ENCODE results near the gene EIF5A2. TPM values are rescaled to one million over a fixed set of nuclear protein-coding genes. Genes with fewer than 3 reads are reported as not detected.

The EIF5A2 gene
- polyA plus RNA-seq, 4 donors, result 0.54 to 5.2 (median 2.1) TPM

- Histone ChIP-seq H3K4me3 (ENCODE audit: low read depth in 1 of 3, low read length in 3 of 3) (peak overlapping the region; percentile 69 to 87 (median 73)), H3K27ac (ENCODE audit: low read depth in 1 of 3, low read length in 2 of 3) (peak overlapping the region in 1 of 3 donors; percentile 75), H3K27me3 (ENCODE audit: control insufficient read depth in 3 of 3, insufficient read depth in 3 of 3, low read length in 3 of 3) (no peaks in the 10 kb centered on the region), H3K9me3 (ENCODE audit: control insufficient read depth in 2 of 2, insufficient read depth in 1 of 2, low read depth in 1 of 2, low read length in 1 of 2) (no peaks in the 10 kb centered on the region), H3K4me1 (ENCODE audit: control insufficient read depth in 3 of 3, insufficient read depth in 2 of 3, low read depth in 1 of 3, low read length in 2 of 3) (peaks cover 2 to 13% (median 5%) of the 10 kb centered on the region in 3 donors), H3K36me3 (ENCODE audit: control insufficient read depth in 3 of 3, insufficient read depth in 2 of 3, low read depth in 1 of 3, low read length in 3 of 3) (peaks cover 6 to 10% (median 8%) of the 10 kb centered on the region in 3 donors)
- DNase-seq (no peak), FAIRE-seq (no peak)
- WGBS, 3 donors, result 34 to 45% (median 41%) methylated on average over 9 of the region's 9 CpGs
Measured at GRCh38 chr3:170868577-170869238, 39.7 kb downstream of the EIF5A2 start.

GRCh38 chr3:170867143-170867937 lies 41.1 kb downstream of the EIF5A2 start:
- 16 to 27% (median 24%) methylated on average over 1 of the region's 1 CpG for whole genome bisulfite sequencing, 3 donors
- no peak for FAIRE-seq
- Histone ChIP-seq H3K4me1 (ENCODE audit: control insufficient read depth in 3 of 3, insufficient read depth in 2 of 3, low read depth in 1 of 3, low read length in 2 of 3) (peaks cover 2 to 13% (median 5%) of the 10 kb centered on the region in 3 donors), H3K9me3 (ENCODE audit: control insufficient read depth in 2 of 2, insufficient read depth in 1 of 2, low read depth in 1 of 2, low read length in 1 of 2) (no peaks in the 10 kb centered on the region), H3K27ac (ENCODE audit: low read depth in 1 of 3, low read length in 2 of 3) (peak overlapping the region in 1 of 3 donors; percentile 75), H3K36me3 (ENCODE audit: control insufficient read depth in 3 of 3, insufficient read depth in 2 of 3, low read depth in 1 of 3, low read length in 3 of 3) (peaks cover 6 to 10% (median 8%) of the 10 kb centered on the region in 3 donors), H3K4me3 (ENCODE audit: low read depth in 1 of 3, low read length in 3 of 3) (peak overlapping the region in 1 of 3 donors; percentile 69), H3K27me3 (ENCODE audit: control insufficient read depth in 3 of 3, insufficient read depth in 3 of 3, low read length in 3 of 3) (no peaks in the 10 kb centered on the region)
- peak in 1 of 2 donors; percentile 54 for DNase-seq

- Histone ChIP-seq H3K4me3 (ENCODE audit: low read depth in 1 of 3, low read length in 3 of 3) (no peak overlapping the region), H3K27ac (ENCODE audit: low read depth in 1 of 3, low read length in 2 of 3) (no peak overlapping the region), H3K4me1 (ENCODE audit: control insufficient read depth in 3 of 3, insufficient read depth in 2 of 3, low read depth in 1 of 3, low read length in 2 of 3) (peaks cover 2 to 13% (median 5%) of the 10 kb centered on the region in 3 donors), H3K9me3 (ENCODE audit: control insufficient read depth in 2 of 2, insufficient read depth in 1 of 2, low read depth in 1 of 2, low read length in 1 of 2) (no peaks in the 10 kb centered on the region), H3K36me3 (ENCODE audit: control insufficient read depth in 3 of 3, insufficient read depth in 2 of 3, low read depth in 1 of 3, low read length in 3 of 3) (peaks cover 6 to 10% (median 8%) of the 10 kb centered on the region in 3 donors), H3K27me3 (ENCODE audit: control insufficient read depth in 3 of 3, insufficient read depth in 3 of 3, low read length in 3 of 3) (no peaks in the 10 kb centered on the region)
- FAIRE-seq (no peak), DNase-seq (no peak)
- 81 to 87% (median 85%) methylated on average over 3 of the region's 3 CpGs for WGBS, 3 donors
Measured at GRCh38 chr3:170866499-170866898, 41.9 kb downstream of the EIF5A2 start.

GRCh38 chr3:170865209-170866094 lies 43.0 kb downstream of the EIF5A2 start:
- Histone ChIP-seq H3K27me3 (ENCODE audit: control insufficient read depth in 3 of 3, insufficient read depth in 3 of 3, low read length in 3 of 3) (no peaks in the 10 kb centered on the region), H3K27ac (ENCODE audit: low read depth in 1 of 3, low read length in 2 of 3) (peak overlapping the region in 1 of 3 donors; percentile 50), H3K4me3 (ENCODE audit: low read depth in 1 of 3, low read length in 3 of 3) (no peak overlapping the region), H3K36me3 (ENCODE audit: control insufficient read depth in 3 of 3, insufficient read depth in 2 of 3, low read depth in 1 of 3, low read length in 3 of 3) (peaks cover 6 to 10% (median 8%) of the 10 kb centered on the region in 3 donors), H3K4me1 (ENCODE audit: control insufficient read depth in 3 of 3, insufficient read depth in 2 of 3, low read depth in 1 of 3, low read length in 2 of 3) (peaks cover 2 to 13% (median 5%) of the 10 kb centered on the region in 3 donors), H3K9me3 (ENCODE audit: control insufficient read depth in 2 of 2, insufficient read depth in 1 of 2, low read depth in 1 of 2, low read length in 1 of 2) (no peaks in the 10 kb centered on the region)
- DNase-seq (no peak), FAIRE-seq (no peak)
- 78 to 82% (median 79%) methylated on average over 10 of the region's 10 CpGs for whole genome bisulfite sequencing, 3 donors

GRCh38 chr3:170864525-170865208 lies 43.8 kb downstream of the EIF5A2 start:
- Histone ChIP-seq H3K27ac (ENCODE audit: low read depth in 1 of 3, low read length in 2 of 3) (peak overlapping the region in 1 of 3 donors; percentile 50), H3K27me3 (ENCODE audit: control insufficient read depth in 3 of 3, insufficient read depth in 3 of 3, low read length in 3 of 3) (no peaks in the 10 kb centered on the region)
- peak; percentile 48 for DNase-seq

GRCh38 chr3:170863816-170864215 lies 44.6 kb downstream of the EIF5A2 start:
- Histone ChIP-seq H3K9me3 (ENCODE audit: control insufficient read depth in 2 of 2, insufficient read depth in 1 of 2, low read depth in 1 of 2, low read length in 1 of 2) (no peaks in the 10 kb centered on the region), H3K27me3 (ENCODE audit: control insufficient read depth in 3 of 3, insufficient read depth in 3 of 3, low read length in 3 of 3) (no peaks in the 10 kb centered on the region), H3K4me1 (ENCODE audit: control insufficient read depth in 3 of 3, insufficient read depth in 2 of 3, low read depth in 1 of 3, low read length in 2 of 3) (peaks cover 2 to 13% (median 5%) of the 10 kb centered on the region in 3 donors), H3K27ac (ENCODE audit: low read depth in 1 of 3, low read length in 2 of 3) (no peak overlapping the region), H3K36me3 (ENCODE audit: control insufficient read depth in 3 of 3, insufficient read depth in 2 of 3, low read depth in 1 of 3, low read length in 3 of 3) (peaks cover 6 to 10% (median 8%) of the 10 kb centered on the region in 3 donors), H3K4me3 (ENCODE audit: low read depth in 1 of 3, low read length in 3 of 3) (no peak overlapping the region)
- DNase-seq, result no peak
- no peak for FAIRE-seq
- 82 to 86% (median 85%) methylated on average over 4 of the region's 4 CpGs for WGBS, 3 donors

More at GRCh38 chr3:170864525-170865208, 43.8 kb downstream of the EIF5A2 start:
- Histone ChIP-seq H3K36me3 (ENCODE audit: control insufficient read depth in 3 of 3, insufficient read depth in 2 of 3, low read depth in 1 of 3, low read length in 3 of 3) (peaks cover 6 to 10% (median 8%) of the 10 kb centered on the region in 3 donors), H3K9me3 (ENCODE audit: control insufficient read depth in 2 of 2, insufficient read depth in 1 of 2, low read depth in 1 of 2, low read length in 1 of 2) (no peaks in the 10 kb centered on the region), H3K4me1 (ENCODE audit: control insufficient read depth in 3 of 3, insufficient read depth in 2 of 3, low read depth in 1 of 3, low read length in 2 of 3) (peaks cover 2 to 13% (median 5%) of the 10 kb centered on the region in 3 donors), H3K4me3 (ENCODE audit: low read depth in 1 of 3, low read length in 3 of 3) (no peak overlapping the region)
- 68 to 84% (median 77%) methylated on average over 6 of the region's 6 CpGs for WGBS, 3 donors
- FAIRE-seq, result no peak

- Histone ChIP-seq H3K27ac (ENCODE audit: low read depth in 1 of 3, low read length in 2 of 3) (no peak overlapping the region), H3K36me3 (ENCODE audit: control insufficient read depth in 3 of 3, insufficient read depth in 2 of 3, low read depth in 1 of 3, low read length in 3 of 3) (peaks cover 6 to 10% (median 8%) of the 10 kb centered on the region in 3 donors), H3K4me3 (ENCODE audit: low read depth in 1 of 3, low read length in 3 of 3) (no peak overlapping the region), H3K9me3 (ENCODE audit: control insufficient read depth in 2 of 2, insufficient read depth in 1 of 2, low read depth in 1 of 2, low read length in 1 of 2) (no peaks in the 10 kb centered on the region), H3K27me3 (ENCODE audit: control insufficient read depth in 3 of 3, insufficient read depth in 3 of 3, low read length in 3 of 3) (no peaks in the 10 kb centered on the region), H3K4me1 (ENCODE audit: control insufficient read depth in 3 of 3, insufficient read depth in 2 of 3, low read depth in 1 of 3, low read length in 2 of 3) (peaks cover 0 to 17% (median 5%) of the 10 kb centered on the region in 3 donors)
- 77 to 93% (median 92%) methylated on average over 10 of the region's 10 CpGs for WGBS, 3 donors
- no peak for FAIRE-seq
- DNase-seq, result no peak
Measured at GRCh38 chr3:170862618-170863374, 45.6 kb downstream of the EIF5A2 start.

All from small intestine (tissue), 7 donors.